Endodermal cell (in vitro differentiated cells): ENCODE measurements around the gene FASTKD3. TPM values are rescaled to one million over a fixed set of nuclear protein-coding genes. Genes with fewer than 3 reads are reported as not detected.

Experiments
- DNase-seq: peaks from one replicate; pipeline ENCODE4 v3.0.0-alpha.2; 2017
- H3K27ac ChIP-seq: 2 replicates; pipeline ENCODE4 v1.5.1; 2013; ENCODE audit warnings: mild to moderate bottlenecking, low read depth, low read length, moderate library complexity
- H3K27me3 ChIP-seq: 2 replicates; pipeline ENCODE4 v1.6.1; 2013; ENCODE audit warnings: mild to moderate bottlenecking, low read length, moderate library complexity; ENCODE audit not compliant: insufficient read depth, control insufficient read depth, poor library complexity, severe bottlenecking
- H3K36me3 ChIP-seq: 2 replicates; pipeline ENCODE4 v1.7.0; 2013; ENCODE audit warnings: mild to moderate bottlenecking, low read length, moderate library complexity; ENCODE audit not compliant: control insufficient read depth, insufficient read depth
- H3K4me1 ChIP-seq: one replicate; pipeline ENCODE4 v1.7.0; 2013; ENCODE audit warnings: low read length; ENCODE audit not compliant: control insufficient read depth, insufficient read depth
- H3K4me3 ChIP-seq: 2 replicates; pipeline ENCODE4 v1.5.1; 2013; ENCODE audit warnings: mild to moderate bottlenecking, low read length, moderate library complexity
- H3K9ac ChIP-seq: 2 replicates; pipeline ENCODE4 v1.6.1; 2013; ENCODE audit warnings: mild to moderate bottlenecking, low read length, moderate library complexity; ENCODE audit not compliant: poor library complexity, severe bottlenecking; ENCODE audit errors: extremely low read depth
- H3K9me3 ChIP-seq: 2 replicates; pipeline ENCODE4 v1.6.1; 2013; ENCODE audit warnings: mild to moderate bottlenecking, low read length, moderate library complexity; ENCODE audit not compliant: control insufficient read depth
- H3K27ac Mint-ChIP-seq: 2 replicates; pipeline ENCODE4 v1.8.0; 2020; ENCODE audit warnings: mixed read lengths
- H3K27me3 Mint-ChIP-seq: 2 replicates; pipeline ENCODE4 v1.8.0; 2021; ENCODE audit warnings: mild to moderate bottlenecking, mixed read lengths; ENCODE audit not compliant: insufficient read depth
- H3K36me3 Mint-ChIP-seq: 2 replicates; pipeline ENCODE4 v1.8.0; 2020; ENCODE audit warnings: low read depth, mixed read lengths
- H3K4me1 Mint-ChIP-seq: 2 replicates; pipeline ENCODE4 v1.8.0; 2020; ENCODE audit warnings: mixed read lengths
- H3K4me3 Mint-ChIP-seq: 2 replicates; pipeline ENCODE4 v1.8.0; 2020; ENCODE audit warnings: mild to moderate bottlenecking, moderate library complexity, mixed read lengths
- H3K9me3 Mint-ChIP-seq: 2 replicates; pipeline ENCODE4 v1.8.0; 2020; ENCODE audit warnings: mild to moderate bottlenecking, mixed read lengths
- WGBS, 2 experiments: methylation state at CpG; one replicate each; pipeline versions ENCODE4 v1.1.5 to v1.1.7; 2013; ENCODE audit warnings: missing lambda C conversion rate in 2 of 2, mixed read lengths in 1 of 2; ENCODE audit not compliant: insufficient coverage in 1 of 2, insufficient read length in 1 of 2; 5-methylcytosine and 5-hydroxymethylcytosine counted together
- total RNA-seq, 2 donors: library from RNA; stranded (reverse); fragmentation: NEBNext Ultra II Directional in 1 of 2; extraction: Animal tissue kit (Norgen Biotek cat#: 25700) in 1 of 2; gene quantifications; 2 replicates in 1 of 2; 3 replicates in 1 of 2; pipeline ENCODE4 v1.2.1, GENCODE V29; 2021
- TF ChIP-seq, protein P1 (sequence below): fragments of 200-600 bp; sonication (generic); conservative IDR thresholded peaks from 2 replicates; pipeline ENCODE4 v1.5.0; 2021; ENCODE audit warnings: antibody characterized with exemption, mild to moderate bottlenecking

FASTKD3 gene
- total RNA-seq, 2 donors from 2014 or later, result 6.6 to 8.5 TPM

DNA sequence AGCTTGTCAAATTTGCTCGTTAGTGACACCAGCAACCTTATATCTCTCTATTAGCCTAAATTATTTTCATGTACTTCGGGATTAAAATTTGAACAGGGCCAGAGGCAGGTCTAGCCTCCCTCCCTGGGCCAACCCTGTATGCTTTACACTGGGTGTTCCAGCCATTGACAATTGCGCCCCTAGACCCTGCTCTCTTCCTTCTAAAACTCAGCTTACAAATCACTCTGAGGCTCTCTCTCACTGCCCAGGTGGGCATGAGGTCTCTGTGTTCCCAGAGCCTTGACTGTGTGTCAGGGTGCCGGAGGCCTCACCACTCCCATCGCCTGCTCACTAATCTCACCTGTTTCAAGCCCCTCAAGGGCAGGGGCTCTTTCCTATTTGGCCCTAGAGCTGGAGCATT lies 11.5 kb downstream of the FASTKD3 start:
- H3K9me3 Mint-ChIP-seq, result peaks cover 11% of the 10 kb centered on the region
- H3K4me1 Mint-ChIP-seq, result no peaks in the 10 kb centered on the region
- Histone ChIP-seq H3K36me3 (peaks cover 26% of the 10 kb centered on the region), H3K4me1 (no peaks in the 10 kb centered on the region), H3K9me3 (peaks cover 13% of the 10 kb centered on the region), H3K27me3 (peaks cover under 1% of the 10 kb centered on the region), H3K27ac (no peak overlapping the region), H3K4me3 (no peak overlapping the region), H3K9ac (no peak overlapping the region)
- peaks cover 21% of the 10 kb centered on the region for H3K36me3 Mint-ChIP-seq
- no peak overlapping the region for H3K4me3 Mint-ChIP-seq
- peaks cover 2% of the 10 kb centered on the region for H3K27me3 Mint-ChIP-seq
- no peak for DNase-seq
- WGBS, 2 experiments, result 79 to 90% methylated on average over 2 to 5 of the region's 5 CpGs
- TF ChIP-seq, protein P1, sequence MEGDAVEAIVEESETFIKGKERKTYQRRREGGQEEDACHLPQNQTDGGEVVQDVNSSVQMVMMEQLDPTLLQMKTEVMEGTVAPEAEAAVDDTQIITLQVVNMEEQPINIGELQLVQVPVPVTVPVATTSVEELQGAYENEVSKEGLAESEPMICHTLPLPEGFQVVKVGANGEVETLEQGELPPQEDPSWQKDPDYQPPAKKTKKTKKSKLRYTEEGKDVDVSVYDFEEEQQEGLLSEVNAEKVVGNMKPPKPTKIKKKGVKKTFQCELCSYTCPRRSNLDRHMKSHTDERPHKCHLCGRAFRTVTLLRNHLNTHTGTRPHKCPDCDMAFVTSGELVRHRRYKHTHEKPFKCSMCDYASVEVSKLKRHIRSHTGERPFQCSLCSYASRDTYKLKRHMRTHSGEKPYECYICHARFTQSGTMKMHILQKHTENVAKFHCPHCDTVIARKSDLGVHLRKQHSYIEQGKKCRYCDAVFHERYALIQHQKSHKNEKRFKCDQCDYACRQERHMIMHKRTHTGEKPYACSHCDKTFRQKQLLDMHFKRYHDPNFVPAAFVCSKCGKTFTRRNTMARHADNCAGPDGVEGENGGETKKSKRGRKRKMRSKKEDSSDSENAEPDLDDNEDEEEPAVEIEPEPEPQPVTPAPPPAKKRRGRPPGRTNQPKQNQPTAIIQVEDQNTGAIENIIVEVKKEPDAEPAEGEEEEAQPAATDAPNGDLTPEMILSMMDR, result no peak
- H3K27ac Mint-ChIP-seq, result no peak overlapping the region

DNA sequence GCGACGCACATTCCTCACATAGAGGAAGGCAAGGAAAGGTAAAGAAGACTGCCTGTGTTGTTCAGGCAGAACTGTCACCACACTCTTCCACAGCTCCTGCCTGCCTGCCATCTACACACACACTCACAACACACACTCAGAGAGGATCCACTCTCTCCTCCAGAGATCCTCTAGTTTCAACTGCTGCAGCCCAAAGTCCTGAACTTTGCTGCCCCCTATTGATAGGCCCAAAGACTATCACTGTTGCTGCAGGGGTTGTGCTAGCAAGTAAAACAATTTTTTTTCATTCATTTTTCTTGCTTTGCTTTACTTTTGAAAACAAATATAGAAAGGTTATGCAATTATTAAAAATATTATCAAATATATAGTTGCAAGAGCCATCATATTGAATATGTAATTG lies 12.0 kb downstream of the FASTKD3 start:
- no peak overlapping the region for H3K27ac ChIP-seq
- H3K27me3 ChIP-seq, result peaks cover 6% of the 10 kb centered on the region
- H3K4me1 ChIP-seq, result no peaks in the 10 kb centered on the region
- Mint-ChIP-seq H3K9me3 (peaks cover 11% of the 10 kb centered on the region), H3K4me1 (no peaks in the 10 kb centered on the region), H3K4me3 (no peak overlapping the region), H3K36me3 (peaks cover 21% of the 10 kb centered on the region), H3K27me3 (peaks cover 8% of the 10 kb centered on the region), H3K27ac (no peak overlapping the region)
- TF ChIP-seq, protein P1, result peak; percentile 95
- DNase-seq, result peak; percentile 79
- peaks cover 24% of the 10 kb centered on the region for H3K36me3 ChIP-seq
- no peak overlapping the region for H3K4me3 ChIP-seq
- 97% methylated on average over 2 of the region's 2 CpGs; no CpG with 5 or more reads in 1 of the 2 experiments for WGBS, 2 experiments
- peaks cover 13% of the 10 kb centered on the region for H3K9me3 ChIP-seq
- H3K9ac ChIP-seq, result no peak overlapping the region

- Histone ChIP-seq H3K36me3 (peaks cover 14% of the 10 kb centered on the region), H3K9me3 (peaks cover 13% of the 10 kb centered on the region), H3K4me1 (no peaks in the 10 kb centered on the region), H3K9ac (no peak overlapping the region), H3K27me3 (peaks cover 13% of the 10 kb centered on the region), H3K27ac (no peak overlapping the region), H3K4me3 (no peak overlapping the region)
- Mint-ChIP-seq H3K27me3 (peaks cover 16% of the 10 kb centered on the region), H3K4me1 (no peaks in the 10 kb centered on the region), H3K4me3 (no peak overlapping the region), H3K36me3 (peaks cover 12% of the 10 kb centered on the region), H3K27ac (no peak overlapping the region), H3K9me3 (peaks cover 14% of the 10 kb centered on the region)
- TF ChIP-seq, protein P1, result no peak
- WGBS, 2 experiments, result 86% methylated on average over 2 to 3 of the region's 3 CpGs
- DNase-seq, result no peak
Observed at GRCh38 chr5:7855611-7856010, 13.2 kb downstream of the FASTKD3 start.
